Fibroblast of the aortic adventitia (primary cell): ENCODE results near the gene FDX1. TPM values are rescaled to one million over a fixed set of nuclear protein-coding genes. Genes with fewer than 3 reads are reported as not detected.

Source experiments
- DNase-seq: peaks from one replicate; pipeline ENCODE4 v3.0.0-alpha.2; 2010; ENCODE audit warnings: low read depth
- H3K4me3 ChIP-seq: 2 replicates; pipeline ENCODE4 v1.5.1; 2011; ENCODE audit warnings: low read depth, mild to moderate bottlenecking, control low read depth, low read length, moderate library complexity
- total RNA-seq: library from RNA; depleted of rRNA; stranded (reverse); fragments of >200 nt; gene quantifications from 2 replicates; pipeline ENCODE4 v1.2.3, GENCODE V29; 2012; ENCODE audit warnings: low replicate concordance
- TF ChIP-seq, protein P1 (sequence below): IDR thresholded peaks from 2 replicates; pipeline ENCODE4 v1.5.1; 2011; ENCODE audit warnings: mild to moderate bottlenecking, low read length, control low read depth, inconsistent platforms; ENCODE audit not compliant: insufficient read depth

Gene FDX1
- total RNA-seq, 1 donor = 10.8 TPM

DNA sequence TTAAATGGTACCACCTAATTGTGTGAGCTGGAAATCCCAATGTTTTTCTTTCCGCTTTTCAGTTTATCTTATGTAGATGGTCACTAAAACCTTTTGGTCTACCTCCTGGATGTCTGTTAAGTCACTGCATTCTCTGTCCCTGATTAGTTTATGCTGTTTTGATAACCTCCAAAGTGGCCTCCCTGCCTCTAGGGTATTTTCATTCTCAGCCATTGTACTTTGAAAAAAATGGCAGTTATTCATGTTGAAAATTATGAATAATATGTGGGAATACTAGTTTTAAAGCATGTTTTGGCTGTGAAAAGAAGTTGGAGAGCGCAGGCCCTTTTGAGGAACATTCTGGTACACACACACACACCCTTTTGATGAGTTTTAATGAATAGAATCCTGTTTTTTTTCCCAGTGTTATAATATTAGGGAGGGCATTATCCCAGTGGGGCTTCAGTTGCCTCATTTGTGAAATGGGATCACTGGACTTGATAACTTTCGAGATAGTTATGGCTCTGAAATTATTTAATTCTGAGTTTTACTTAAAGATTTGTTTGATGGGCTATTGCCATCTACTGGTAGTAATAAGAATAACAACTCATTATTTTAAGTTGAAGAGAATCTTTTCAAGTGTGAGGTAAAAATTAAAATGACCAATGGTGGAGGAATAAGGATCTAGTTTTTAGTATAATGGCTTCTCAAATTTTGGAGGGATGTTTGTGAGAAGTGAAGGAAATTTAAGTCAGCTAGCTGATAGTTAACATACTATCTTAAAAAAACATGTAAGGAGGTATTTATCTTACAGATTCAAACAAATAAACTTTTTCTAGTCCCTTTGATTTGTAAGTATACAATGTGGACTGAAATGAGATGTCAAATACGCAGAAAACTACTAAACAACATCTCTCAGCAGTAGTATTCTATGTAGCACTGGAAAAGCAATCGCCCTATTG is 3.9 kb downstream of the FDX1 start:
- H3K4me3 ChIP-seq = no peak overlapping the region
- TF ChIP-seq, protein P1, sequence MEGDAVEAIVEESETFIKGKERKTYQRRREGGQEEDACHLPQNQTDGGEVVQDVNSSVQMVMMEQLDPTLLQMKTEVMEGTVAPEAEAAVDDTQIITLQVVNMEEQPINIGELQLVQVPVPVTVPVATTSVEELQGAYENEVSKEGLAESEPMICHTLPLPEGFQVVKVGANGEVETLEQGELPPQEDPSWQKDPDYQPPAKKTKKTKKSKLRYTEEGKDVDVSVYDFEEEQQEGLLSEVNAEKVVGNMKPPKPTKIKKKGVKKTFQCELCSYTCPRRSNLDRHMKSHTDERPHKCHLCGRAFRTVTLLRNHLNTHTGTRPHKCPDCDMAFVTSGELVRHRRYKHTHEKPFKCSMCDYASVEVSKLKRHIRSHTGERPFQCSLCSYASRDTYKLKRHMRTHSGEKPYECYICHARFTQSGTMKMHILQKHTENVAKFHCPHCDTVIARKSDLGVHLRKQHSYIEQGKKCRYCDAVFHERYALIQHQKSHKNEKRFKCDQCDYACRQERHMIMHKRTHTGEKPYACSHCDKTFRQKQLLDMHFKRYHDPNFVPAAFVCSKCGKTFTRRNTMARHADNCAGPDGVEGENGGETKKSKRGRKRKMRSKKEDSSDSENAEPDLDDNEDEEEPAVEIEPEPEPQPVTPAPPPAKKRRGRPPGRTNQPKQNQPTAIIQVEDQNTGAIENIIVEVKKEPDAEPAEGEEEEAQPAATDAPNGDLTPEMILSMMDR = peak; percentile 50
- DNase-seq = peak; percentile 64

DNA sequence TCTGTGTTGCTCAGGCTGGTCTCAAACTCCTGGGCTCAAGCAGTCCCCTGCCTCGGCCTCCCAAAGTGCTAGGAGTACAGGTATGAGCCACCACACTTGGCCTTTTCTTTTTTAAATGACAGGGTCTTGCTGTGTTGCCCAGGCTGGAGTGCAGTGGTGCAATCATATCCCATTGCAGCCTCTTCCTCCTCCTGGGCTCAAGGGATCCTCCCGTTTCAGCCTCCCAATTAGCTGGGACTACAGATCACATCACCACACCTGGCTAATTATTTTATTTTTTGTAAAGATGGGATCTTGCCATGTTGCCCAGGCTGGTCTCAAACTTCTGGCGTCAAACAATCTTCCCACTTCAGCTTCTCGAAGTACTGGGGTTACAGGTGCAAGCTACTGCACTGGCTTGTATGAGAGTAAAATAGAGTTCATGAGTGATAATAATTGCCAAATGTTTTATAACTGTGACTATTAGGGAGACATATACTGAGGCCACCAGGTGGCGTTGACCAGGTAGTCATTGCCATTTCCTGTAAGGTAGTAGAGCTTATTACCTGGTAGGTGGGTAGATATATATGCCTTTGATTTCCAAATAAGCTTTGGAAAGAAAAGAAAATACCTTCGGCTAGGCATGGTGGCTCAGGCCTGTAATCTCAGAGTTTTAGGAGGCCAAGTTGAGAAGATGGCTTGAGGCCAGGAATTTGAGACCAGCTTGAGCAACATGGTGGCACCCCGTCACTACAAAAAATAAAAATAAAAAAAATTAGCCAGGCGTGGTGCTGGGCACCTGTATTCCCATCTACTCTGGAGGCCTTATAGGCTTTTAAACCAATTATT is 5.4 kb downstream of the FDX1 start:
- DNase-seq = peak; percentile 24
- no peak overlapping the region for H3K4me3 ChIP-seq
- TF ChIP-seq, protein P1 = peak; percentile 24

DNA sequence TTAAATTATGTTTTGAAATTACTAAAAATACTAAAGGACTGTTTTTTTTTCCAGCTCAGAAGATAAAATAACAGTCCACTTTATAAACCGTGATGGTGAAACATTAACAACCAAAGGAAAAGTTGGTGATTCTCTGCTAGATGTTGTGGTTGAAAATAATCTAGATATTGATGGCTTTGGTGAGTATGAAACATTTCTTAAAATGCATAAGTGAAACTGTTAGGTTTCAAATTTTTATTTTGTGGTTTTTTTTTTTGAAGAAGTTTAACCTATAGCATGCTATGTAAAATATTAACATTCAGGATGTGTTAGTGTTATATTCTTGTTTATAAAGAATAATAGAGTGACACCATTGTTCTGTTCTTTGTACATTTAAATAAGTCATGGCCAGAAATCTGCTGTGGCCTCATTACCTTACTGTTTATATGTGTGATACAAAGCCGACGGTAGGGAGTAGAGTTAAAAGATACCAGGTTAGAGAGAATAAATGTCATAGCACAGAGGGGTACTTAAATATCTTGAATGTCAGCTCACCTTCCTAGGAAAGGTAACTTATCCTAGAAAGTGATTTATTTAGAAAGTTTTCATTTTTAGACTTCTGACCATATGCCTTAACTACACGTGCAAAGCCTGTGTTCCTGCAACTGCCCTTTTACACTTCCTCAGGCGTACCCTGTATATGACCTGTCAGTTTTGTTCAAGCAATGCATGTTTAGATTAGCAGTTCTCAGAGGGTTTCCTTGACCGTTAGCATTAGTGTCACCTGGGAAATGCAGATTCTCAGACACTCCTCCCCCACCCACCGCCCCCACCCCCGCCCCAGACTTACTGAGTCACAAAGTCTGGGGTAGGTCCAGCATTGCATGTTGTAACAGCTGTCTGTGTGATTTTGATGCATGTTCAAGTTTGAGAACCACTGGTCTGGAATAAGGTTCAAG is 6.3 kb downstream of the FDX1 start:
- peak; percentile 50 for DNase-seq
- H3K4me3 ChIP-seq = no peak overlapping the region
- TF ChIP-seq, protein P1 = no peak

- TF ChIP-seq, protein P1 = no peak
- no peak overlapping the region for H3K4me3 ChIP-seq
- no peak for DNase-seq
These were observed 8.3 kb downstream of the FDX1 start for GRCh38 chr11:110438017-110438416.

GRCh38 chr11:110445437-110445836 is 15.7 kb downstream of the FDX1 start:
- TF ChIP-seq, protein P1 = no peak
- DNase-seq = no peak
- no peak overlapping the region for H3K4me3 ChIP-seq

DNA sequence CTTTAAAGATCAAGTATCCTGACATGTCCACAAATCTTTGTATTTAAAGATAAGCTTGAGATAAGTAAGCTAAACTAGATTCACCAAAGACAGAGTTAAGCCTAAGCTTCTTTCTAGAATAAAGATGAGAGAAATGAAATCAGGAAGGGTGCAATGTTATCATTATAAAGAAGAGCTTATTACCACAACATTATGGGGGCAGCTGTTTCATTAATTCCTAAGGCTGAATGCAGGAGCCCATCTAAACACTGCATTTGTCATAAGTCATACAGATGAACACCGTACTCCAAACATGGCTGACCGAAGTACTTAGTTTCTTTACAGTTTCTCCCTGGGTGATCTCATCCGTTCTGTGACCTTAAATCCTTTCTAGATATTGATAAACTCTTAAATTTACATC is 16.3 kb downstream of the FDX1 start:
- TF ChIP-seq, protein P1 = no peak
- H3K4me3 ChIP-seq = no peak overlapping the region
- no peak for DNase-seq
